Stimulated activated CD4-positive, alpha-beta T cell treated with anti-CD3 and anti-CD28 coated beads, Interleukin-2, amount 100 ng/mL, for 4 hours (primary cell): ENCODE data around the gene PDE9A.
A peak's percentile ranks its signal among the peaks of the same experiment; 100 is the strongest.
"Not testable (repeated sequence)": the region's sequence is repeated elsewhere in the genome, so short reads cannot be mapped to it uniquely, and the experiment has no call there.

Experiments used
- DNase-seq: peaks from one replicate; pipeline ENCODE4 v3.0.0-alpha.2; 2020; ENCODE audit warnings: low read depth

PDE9A gene

GRCh38 chr21:42799516-42799915 is 146.1 kb downstream of the PDE9A start:
- no peak for DNase-seq

- DNase-seq = no peak
Measured at GRCh38 chr21:42799948-42800347, 146.5 kb downstream of the PDE9A start.

GRCh38 chr21:42801616-42802015 is 148.2 kb downstream of the PDE9A start:
- DNase-seq = not testable (repeated sequence)

- no peak for DNase-seq
Measured at GRCh38 chr21:42806509-42807140, 153.2 kb downstream of the PDE9A start.

- DNase-seq = not testable (repeated sequence)
Measured at GRCh38 chr21:42807293-42807895, 154.0 kb downstream of the PDE9A start.

GRCh38 chr21:42807938-42808613 is 154.7 kb downstream of the PDE9A start:
- no peak for DNase-seq

- no peak for DNase-seq
Measured at GRCh38 chr21:42809171-42809570, 155.8 kb downstream of the PDE9A start.

- no peak for DNase-seq
Measured at GRCh38 chr21:42809577-42810475, 156.4 kb downstream of the PDE9A start.

GRCh38 chr21:42811960-42812359 is 158.5 kb downstream of the PDE9A start:
- no peak for DNase-seq

- not testable (repeated sequence) for DNase-seq
Measured at GRCh38 chr21:42812528-42813241, 159.3 kb downstream of the PDE9A start.

GRCh38 chr21:42815217-42815616 is 161.8 kb downstream of the PDE9A start:
- no peak for DNase-seq

- peak; percentile 37 for DNase-seq
Measured at GRCh38 chr21:42818328-42818749, 164.9 kb downstream of the PDE9A start.

- DNase-seq = no peak
Measured at GRCh38 chr21:42819861-42820615, 166.6 kb downstream of the PDE9A start.

- DNase-seq = no peak
Measured at GRCh38 chr21:42820616-42821465, 167.4 kb downstream of the PDE9A start.
